CD4-positive, alpha-beta T cell treated with Interleukin-10 for 1 hour (primary cell): ENCODE measurements around the gene PDGFB.
"Not testable (repeated sequence)": the region's sequence is repeated elsewhere in the genome, so short reads cannot be mapped to it uniquely, and the experiment has no call there.

Experiments used
- DNase-seq: peaks from one replicate; pipeline ENCODE4 v3.0.0-alpha.2; 2020

Gene PDGFB

DNA sequence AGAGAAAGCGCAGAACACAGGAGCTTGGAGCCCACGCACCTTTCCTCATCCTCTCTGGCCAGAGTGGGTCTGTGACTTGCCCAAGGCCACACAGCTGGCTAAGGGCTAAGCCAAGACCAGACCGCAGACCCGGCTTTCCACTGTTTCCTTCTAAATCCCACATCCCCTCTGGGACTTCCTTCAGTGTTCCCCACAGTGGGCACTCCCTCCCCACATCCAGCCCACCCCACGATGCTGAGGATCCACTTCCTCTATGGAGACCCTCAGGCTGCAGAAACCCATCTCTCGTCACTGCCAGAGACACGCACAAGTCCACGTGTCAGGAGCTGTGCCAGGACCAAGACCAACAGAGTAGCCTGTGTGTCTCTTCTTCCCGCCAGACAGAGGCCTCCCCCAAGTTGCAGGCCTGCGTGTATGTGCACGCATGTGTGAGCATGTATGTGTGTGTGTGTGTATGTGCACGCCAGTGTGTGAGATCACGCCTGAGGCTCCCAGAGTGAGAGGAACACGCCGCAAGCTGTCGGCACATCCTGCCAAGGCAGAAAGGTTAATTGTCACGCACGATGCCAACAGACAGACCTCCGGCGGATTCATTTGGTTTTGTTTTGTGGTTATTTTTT is 21.6 kb downstream of the PDGFB start:
- DNase-seq = no peak

DNA sequence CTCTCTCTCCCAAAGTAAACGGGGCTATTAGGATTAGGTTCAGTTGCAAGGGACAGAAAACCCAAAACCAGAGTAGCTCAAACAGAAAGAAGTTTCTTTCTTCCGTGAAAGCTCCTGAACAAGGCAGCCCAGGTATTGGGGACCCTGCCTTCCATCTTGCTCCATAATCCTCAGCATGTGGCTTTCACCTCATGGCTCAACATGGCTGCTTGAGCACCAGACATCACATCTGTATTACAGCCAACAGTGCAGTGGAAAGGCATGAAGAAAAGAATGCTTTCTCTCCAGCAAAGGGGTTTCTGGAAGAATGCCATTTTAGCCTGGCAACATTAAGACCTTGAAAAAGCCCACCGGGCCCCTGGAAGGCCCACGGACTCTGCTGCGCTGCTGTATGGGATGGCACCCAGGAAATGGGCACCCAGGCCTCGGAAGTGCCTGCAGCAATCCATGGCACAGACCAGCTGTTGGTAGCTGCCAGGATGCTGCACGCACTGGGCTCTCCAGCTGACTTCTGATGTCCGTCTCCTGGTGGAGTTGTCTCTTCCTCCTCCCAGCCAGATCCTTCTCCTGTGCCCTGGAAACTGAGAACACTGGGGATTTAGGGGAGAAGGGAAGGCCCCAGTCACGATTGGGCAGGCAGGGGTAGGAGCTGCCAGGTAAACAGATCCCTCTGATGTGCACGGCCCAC is 22.6 kb downstream of the PDGFB start:
- DNase-seq = no peak

DNA sequence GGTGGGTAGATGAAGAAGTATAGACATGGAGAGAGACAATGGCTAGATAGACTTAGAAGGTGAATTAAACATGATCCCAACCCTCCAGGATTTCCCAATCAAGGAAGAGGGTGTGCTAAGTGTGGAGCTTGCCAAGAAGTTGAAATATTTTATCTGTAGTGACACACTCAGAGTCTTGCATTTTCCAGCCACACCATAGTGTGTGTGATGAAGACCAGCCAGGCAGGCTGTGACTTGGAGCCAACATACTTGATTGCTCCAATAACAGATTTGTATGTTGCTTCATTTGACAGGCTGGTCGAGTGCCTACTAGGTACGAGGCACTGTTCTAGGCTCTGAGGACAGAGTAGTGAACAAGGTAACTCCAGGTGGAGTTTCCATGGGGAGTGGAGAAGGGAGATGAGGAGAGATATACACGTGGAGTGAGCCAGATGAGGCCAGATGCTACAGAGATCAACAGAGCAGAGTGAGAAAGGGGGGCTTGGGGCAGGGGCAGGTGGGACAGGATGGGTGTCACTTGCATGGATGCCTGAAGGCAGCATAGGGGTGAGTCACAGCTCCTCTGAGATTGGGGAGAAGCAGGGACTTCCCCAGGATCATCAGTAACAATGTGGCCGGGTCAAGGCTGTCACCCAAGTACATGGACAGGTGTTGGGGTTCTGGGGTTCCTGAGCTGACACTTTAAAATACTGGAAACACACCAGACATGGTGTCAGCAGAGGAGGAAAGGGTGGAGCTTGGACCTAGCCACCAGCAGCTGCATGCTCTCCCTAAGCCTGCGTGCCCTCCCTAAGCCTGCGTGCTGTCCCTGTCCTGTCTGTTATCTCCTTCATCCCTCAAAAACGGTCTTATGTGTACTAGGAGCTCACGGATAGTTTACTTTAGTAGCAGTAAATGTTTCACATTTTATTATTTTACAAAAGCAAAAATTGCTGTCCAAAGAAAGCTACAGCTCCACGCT is 23.6 kb downstream of the PDGFB start:
- no peak for DNase-seq

DNA sequence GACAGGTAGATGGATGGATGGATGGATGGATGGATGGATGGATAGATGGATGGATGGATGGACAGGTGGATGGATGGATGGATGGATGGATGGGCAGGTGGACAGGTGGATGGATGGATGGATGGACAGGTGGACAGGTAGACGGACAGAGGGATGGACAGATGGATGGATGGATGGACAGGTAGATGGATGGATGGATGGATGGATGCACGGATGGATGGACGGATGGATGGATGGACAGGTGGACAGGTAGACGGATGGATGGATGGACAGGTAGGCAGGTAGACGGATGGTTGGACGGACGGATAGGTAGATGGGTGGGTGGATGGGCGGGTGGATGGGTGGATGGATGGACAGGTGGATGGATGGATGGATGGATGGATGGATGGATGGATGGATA is 24.3 kb downstream of the PDGFB start:
- no peak for DNase-seq

DNA sequence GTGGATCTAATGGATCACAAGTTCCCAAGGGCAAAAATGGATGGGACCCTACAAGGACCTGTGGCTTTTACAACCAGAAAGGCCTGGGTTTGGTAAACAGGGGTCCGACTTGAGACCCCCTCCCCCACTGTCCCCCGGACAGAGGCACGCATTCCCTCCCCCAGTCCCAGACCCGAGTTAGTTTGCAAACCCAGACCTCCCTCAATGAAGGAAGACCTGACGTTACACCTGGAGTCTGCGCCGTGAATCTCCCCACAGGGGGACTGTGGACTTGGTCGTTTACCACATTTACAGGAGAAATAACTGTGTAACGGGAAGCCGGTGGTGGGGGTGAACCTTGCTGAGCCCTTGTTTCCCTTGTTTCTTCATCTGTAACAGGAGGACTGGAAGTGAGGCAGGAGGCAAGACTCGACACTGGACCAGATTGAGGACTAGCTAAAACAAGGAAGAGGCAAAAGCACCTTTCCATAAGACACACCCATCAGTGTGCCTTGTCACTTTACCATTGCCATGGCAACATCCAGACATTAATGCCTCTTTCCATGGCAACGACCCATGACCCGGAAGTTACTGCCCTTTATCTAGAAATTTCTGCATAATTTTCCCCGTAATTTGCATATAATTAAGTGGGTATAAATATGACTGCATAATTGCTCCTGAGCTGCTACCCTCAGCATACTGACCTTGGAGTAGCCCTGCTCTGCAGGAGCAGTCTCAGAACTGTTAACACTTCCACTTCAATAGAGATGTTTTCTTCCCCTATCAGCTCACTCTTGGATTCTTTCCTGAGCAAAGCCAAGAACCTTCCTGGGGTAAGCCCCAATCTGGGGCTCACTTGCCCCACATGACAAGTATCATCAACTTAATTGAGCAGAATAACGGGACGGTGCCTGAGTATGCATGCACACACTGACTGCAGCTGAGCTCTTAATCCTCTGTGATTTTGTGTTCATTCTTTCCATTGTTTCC is 25.4 kb downstream of the PDGFB start:
- no peak for DNase-seq

DNA sequence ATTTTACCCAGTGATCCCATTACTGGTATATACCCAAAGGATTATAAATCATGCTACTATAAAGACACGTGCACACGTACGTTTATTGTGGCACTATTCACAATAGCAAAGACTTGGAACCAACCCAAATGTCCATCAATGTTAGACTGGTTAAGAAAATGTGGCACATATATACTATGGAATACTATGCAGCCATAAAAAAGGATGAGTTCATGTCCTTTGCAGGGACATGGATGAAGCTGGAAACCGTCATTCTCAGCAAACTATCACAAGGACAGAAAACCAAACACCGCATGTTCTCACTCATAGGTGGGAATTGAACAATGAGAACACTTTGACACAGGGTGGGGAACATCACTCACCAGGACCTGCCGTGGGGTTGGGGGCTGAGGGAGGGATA is 26.4 kb downstream of the PDGFB start:
- DNase-seq = not testable (repeated sequence)

DNA sequence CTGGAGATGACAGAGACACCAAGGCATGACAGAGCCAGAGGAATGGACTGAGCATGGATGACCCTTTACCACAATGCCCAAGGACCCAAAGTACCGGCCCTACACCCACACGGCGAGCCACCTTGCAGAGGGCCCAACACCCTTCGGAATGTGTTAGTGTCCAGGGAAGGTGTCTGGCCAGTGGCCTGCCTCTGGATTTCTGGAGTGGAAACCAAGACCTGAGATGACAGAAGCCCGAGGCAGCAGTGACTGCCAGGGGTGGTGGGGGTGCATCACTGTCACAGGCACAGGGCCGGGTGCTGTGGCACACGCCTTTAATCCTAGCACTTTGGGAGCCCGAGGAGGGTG is 28.7 kb downstream of the PDGFB start:
- no peak for DNase-seq

DNA sequence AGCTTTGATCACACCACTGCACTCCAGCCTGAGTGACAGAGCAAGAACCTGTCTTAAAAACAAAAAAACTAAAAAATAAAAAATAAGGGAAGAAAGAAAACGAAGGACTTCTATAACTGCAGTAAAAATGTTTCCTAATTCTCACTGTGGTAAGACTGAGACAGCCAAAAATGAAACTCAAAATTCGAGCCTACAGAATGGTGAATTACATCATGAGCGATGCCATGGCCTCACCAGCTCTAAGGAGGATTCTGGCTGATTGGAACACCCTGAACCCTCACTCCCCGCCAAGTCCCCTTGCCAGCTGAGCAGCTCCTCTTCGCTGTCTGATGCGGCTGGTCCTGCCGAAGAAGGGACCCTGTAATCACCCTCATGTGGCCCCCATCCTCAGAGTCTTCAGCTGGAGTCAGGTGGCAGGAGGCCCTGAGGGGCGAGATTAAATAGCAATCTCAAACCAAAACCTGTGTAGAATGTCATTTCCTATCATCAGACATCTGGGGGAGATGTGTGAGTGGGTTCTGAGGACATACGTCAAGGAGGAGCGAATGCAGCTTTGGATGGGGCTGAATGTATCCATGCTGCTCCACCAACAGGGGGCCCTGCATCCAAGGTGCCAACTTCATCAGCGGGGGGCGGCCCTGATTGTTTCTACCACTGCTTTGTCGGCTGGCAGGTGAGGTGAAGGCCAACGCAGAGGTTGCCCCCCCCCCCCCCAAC is 29.2 kb downstream of the PDGFB start:
- peak; percentile 46 for DNase-seq

DNA sequence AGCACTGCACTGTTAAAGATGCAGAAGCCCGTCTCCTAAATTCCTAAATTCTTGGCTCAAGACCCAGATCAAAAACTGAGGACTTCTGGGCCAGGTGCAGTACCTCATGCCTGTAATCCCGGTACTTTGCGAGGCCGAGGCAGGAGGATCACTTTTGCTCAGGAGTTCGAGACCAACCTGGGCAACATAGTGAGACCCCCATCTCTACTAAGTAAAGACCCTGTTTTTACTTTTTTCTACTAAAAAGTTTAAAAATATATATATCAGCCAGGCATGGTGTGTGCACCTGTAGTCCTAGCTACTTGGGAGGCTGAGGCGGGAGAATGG is 29.7 kb downstream of the PDGFB start:
- no peak for DNase-seq

DNA sequence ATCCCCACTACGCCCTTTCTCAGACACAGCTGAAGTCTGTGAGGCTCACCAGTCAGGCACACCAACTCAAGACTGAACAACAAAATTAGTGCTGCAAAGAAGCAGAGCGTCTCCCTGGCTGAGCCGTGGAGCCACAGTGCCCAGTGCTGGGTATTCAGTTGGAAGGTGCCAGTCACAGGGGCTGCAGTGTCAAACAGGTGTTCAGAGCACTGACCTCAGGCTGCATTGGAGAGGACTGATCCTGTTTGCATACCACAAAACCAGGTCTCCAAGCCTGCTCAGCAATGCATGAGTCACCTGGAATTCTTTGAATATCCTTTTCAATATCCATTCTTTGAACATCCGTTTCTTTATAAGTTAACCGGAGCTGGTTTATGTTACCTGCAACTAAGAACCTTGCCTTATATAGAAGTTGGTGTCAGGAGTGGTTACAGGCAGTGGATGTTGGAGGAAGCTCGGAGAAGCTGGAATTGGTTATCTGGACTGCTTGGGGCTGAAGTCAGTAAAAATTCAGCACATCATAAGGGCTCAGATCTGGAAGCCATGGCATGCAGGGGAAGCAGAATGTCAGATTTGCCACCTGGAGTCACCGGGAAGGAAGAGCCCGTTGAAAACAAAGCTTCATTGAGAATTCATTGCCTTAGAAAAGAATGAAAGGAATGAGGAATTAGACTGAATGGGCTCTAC is 30.3 kb downstream of the PDGFB start:
- DNase-seq = no peak

DNA sequence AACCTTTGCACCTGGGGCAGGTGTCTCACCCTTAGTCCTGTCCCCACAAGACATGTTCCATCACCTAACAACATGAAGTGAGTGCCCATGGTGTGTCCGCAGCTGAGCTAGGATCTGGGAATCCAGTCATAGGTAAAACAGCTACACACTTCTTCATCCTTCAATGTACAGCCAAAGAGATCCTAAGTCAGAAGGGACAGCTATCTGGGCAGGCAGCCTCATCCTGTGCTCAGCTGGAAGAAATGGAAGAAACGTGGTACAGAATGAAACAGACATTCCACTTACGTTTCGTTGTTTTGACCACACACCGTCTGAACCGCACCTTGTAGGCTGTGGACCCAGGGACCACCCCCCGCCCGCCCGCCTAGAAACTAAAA is 30.8 kb downstream of the PDGFB start:
- DNase-seq = no peak

DNA sequence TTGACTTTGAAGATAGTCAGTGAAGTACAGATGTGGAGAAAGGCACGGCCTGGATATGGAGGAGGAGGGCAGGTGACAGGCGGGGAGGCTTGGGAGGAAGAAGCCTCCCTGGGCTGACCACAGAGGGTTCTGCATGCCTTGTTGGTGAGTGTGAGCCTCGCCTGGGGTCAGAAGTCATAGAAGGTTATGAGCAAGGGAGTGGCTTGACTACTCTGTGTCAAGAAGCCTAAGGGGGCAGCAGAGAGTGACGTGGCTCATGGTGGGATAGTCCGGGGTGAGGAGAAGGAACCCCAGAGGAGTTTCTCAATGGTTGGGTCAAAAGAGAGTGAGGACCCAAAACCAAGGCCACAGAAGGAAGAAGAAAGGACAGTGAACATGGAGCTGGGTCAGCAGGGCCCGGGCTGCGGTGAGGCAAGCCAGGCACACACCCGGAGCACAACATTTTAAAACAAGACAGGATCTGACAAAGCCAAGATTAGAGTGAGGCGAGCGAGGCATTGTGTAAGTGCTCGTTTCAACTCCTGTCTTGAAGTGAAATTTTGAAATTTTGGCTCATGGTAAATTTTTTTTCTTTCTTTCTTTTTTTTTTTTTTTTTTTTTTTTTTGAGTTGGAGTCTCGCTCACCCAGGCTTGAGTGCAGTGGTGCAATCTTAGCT is 31.9 kb downstream of the PDGFB start:
- DNase-seq = no peak

DNA sequence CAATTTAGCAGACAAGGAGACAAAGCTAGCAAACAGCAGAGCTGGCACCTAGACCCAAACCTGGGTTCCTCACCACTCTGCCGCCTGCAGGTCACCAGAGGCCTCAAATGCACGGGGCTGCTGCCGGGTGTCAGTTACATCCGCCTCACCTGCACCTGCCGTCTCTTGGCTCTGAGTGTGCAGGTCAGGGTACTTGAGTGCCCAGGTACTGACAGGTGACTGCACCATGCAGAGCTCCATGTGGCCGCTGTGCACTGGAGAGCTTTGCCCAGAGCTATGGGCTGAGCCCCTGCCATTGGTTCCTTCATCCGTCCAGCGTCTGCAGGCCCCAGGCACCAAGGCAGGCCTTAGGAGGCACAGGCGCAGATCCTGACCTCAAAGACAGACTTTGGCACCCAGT is 35.0 kb downstream of the PDGFB start:
- no peak for DNase-seq

DNA sequence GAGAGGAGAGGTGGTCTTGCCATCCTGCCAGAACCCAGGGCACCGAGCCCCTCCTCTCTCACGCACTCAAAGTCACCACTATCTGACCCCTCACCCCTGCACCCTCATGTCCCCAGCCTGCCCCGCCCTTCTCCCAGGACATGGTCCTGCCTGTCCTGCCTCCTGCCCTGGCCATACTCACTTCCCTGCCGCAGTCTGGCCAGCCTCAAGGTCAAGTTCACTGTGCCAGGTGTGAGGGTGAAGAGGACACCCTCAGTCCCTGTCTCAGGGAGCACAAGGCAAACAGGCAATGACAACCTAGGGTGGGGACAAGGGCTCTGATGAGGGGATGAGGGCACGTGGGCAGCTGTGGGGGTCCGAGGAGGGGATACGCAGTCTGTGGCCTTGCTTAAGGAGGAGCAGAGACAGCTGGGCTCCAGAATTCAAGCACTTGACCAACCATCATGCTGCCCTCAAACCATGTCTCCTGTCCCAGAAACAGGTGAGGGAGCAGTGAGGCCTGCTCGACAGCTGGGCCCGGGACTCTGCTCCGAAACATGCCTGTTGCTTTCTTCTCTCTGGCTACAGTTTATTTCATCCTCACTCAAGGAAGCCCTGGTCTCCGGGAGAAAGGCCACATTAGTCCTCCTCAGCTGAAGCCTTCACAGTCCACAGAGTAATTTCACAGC is 36.6 kb downstream of the PDGFB start:
- no peak for DNase-seq

DNA sequence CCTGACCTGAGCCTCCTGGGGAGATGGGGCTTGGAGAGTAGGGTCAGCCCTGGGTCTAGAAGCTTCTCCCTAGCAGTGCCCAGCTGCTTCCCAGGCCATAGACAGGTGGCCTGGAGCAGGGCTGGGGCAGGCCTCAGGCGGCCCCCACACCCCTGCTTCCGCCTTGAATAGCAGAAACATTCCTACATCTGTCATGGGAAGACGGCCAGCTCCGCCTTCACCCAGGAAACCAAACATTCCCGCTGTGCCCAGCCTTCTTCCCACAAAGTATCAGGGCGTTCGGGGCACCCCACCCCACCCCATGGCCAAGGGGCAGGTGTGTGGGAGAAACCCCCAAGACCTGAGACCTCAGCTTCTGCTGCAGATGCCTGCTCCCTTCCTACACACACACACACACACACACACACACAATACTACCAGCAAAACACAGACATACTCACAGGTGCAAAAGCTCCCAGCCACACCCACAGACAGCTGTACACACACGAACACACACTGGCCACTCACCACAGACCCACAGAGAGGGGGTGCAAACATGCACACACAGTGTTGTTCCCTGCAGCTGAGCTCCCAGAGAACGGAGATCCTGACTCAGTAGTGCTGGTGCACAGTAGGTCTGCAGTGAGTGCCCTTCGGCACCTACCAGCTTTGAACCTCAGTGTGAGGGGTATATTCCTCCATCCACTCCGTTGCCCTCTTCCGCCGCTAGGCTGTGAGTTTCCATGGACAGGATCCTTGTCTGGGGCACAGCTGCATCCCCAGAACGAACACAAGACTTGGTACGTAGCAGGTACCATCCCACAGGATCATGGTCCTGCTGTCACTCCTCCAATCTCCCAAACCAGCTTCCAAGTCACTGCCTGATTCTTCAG is 37.4 kb downstream of the PDGFB start:
- DNase-seq = peak; percentile 5

DNA sequence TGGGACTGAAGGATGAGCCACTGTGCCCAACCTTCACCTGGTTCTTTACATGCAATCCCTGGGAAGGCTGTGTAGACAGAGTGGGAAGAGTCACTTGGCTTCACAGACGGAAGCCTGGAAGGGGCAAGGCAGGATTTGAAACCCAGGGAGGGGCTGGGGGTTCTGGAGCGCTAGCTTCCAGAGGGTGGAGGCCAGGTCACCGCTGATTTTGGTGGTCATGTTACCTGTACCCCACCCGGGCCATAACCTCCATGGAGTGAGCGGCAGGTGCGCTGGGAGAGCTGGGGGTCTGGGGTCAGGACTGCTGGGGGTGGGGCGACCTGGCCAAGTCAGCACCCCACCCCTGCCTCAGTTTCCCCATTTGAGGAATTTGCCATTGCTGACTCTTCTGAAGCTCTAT is 38.3 kb downstream of the PDGFB start:
- DNase-seq = no peak

DNA sequence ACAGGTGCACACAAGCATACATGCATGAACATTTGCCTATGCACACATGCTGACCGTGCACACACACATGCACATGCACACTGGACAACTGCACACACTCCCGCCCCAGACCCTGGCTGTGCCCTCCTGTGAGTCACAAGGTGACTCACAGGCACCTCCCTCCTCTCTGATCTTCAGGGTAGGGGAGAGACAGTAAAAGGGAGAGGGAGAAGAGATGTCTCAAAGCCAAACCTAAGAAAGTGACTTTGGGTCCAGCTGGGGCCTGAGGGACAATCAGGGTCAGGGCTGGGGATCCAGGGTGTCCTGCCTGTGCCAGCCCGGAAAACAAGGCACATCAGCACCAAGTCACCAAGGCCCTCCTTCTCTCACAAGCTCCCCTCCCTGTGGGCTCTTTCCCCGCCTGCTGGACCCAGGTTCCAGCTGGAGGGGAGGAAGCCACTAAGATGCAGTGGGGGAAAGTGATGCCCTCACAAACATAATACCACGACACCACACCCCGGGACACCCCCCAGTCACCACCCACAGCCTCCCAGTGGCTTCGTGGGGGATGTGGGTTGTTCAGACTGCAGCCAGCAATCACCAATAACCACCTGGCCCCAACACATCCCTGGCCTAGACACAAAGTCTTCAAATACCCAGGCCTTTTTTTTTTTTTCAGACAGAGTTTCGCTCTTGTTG is 39.3 kb downstream of the PDGFB start:
- DNase-seq = peak; percentile 59

DNA sequence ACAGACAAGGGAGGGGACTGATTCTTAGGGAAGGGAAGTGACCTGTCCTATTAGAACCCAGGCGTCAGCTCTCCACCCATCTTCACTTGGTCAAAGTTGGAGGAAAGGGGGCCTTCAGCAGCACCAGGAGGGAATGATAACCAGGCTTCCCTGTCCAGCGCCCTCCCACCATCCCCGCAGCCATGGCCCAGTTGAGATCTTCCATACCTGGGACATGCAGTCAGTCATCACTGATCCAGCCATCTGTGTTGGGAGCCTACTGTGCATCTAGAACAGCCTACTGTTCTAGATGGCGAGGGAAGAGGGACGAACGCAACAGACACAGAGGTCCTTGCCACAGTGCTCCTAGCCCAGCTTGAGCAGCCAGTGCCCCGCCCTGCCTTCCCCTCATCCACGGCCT is 40.6 kb downstream of the PDGFB start:
- no peak for DNase-seq

DNA sequence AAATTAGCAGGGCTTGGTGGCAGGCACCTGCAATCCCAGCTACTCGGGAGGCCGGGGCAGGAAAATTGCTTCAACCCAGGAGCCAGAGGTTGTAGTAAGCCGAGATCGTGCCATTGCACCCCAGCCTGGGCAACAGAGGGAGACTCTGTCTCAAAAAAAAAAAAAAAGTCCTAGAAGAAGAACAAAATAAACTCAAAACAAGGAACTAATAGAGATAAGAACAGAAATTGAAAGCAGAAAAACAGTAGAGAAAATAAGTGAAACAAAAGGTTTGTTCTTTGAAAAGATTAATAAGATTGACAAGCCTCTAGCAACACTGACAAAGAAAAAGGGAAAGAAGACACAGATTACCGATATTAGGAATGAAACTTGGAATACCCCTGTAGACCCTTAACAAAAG is 47.2 kb downstream of the PDGFB start:
- DNase-seq = no peak
